Measurements from ENCODE around the gene RNF220. TPM values are rescaled to one million over a fixed set of nuclear protein-coding genes. Genes with fewer than 3 reads are reported as not detected.

Gene RNF220
- total and polyA plus RNA-seq, 9 of the 15 experiments (the other 6 are each of a cell fraction or from before 2014, with no cell fraction given) = 5.1 to 117 (median 66.9) TPM

DNA sequence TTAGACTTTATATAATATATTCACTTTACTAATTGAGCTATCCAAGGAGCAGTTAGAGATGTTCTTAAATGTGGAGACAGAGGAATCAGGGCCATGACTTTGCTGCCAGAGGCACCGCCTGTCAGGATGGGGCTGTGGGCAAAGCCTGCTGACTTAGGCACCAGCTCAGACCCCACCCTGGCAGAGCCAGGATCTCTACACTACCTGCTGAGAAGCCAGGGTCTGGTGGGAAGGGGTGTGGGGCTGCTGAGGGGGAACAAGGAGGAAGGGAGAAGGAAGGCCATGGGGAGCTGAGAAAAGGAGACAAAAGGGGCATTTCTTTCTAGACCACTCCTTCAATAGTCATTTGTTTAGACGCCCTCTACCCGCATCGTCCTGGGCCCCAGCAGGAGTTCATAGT is 164.4 kb downstream of the RNF220 start:
- ATAC-seq (no peak), FAIRE-seq (no peak), DNase-seq (ENCODE audit: extremely low read depth in 1 of 4, low spot score in 3 of 4) (no peak)
- peaks cover 8% of the 10 kb centered on the region for H4K20me1 ChIP-seq (replicated peaks; ENCODE audit: control insufficient read depth, insufficient read depth, low read length)
- intact Hi-C loops (cut with micrococcal nuclease) (no loop called here), in situ Hi-C loops (cut with MboI) (no loop called here)
- no peak overlapping the region for H3K4me2 ChIP-seq (ENCODE audit: insufficient read depth, low read length)
- H3K27me3 ChIP-seq (ENCODE audit: control insufficient read depth in 2 of 2, insufficient read depth in 2 of 2, low read length in 2 of 2) = peaks cover 51 to 65% of the 10 kb centered on the region in 2 experiments
- H3K4me3 ChIP-seq = no peak overlapping the region
- CTCF ChIA-PET (ENCODE audit: low intra/inter-chr PET ratio) = no interaction called here
- no peaks in the 10 kb centered on the region for H3K4me1 ChIP-seq (replicated peaks in 1 of 2; ENCODE audit: control insufficient read depth in 2 of 2, insufficient read depth in 2 of 2, low read length in 2 of 2)
- 3% methylated on average over 4 of the region's 4 CpGs for WGBS (ENCODE audit: insufficient coverage, low coverage, missing lambda C conversion rate)
- BruUV-seq (replicated peaks) = no TSS peak
- H3K27ac ChIP-seq (ENCODE audit: extremely low read depth, low read depth, low read length) = no peak overlapping the region
- TF ChIP-seq CCNT2 (IDR thresholded peaks at IDR 0.05; ENCODE audit: borderline replicate concordance, extremely low read depth, insufficient read length, low read depth, low read length) (no peak), ZNF507 (tag; conservative IDR thresholded peaks at IDR 0.05) (no peak), ZNF41 (CRISPR knock-in tag; conservative IDR thresholded peaks at IDR 0.05) (no peak), RCOR1 (IDR thresholded peaks at IDR 0.05; ENCODE audit: borderline replicate concordance in 1 of 2, low read depth in 2 of 2, low read length in 2 of 2) (no peak), CHD2 (IDR thresholded peaks at IDR 0.05; ENCODE audit: low read depth, low read length) (no peak)
- TF ChIP-seq, protein P1, sequence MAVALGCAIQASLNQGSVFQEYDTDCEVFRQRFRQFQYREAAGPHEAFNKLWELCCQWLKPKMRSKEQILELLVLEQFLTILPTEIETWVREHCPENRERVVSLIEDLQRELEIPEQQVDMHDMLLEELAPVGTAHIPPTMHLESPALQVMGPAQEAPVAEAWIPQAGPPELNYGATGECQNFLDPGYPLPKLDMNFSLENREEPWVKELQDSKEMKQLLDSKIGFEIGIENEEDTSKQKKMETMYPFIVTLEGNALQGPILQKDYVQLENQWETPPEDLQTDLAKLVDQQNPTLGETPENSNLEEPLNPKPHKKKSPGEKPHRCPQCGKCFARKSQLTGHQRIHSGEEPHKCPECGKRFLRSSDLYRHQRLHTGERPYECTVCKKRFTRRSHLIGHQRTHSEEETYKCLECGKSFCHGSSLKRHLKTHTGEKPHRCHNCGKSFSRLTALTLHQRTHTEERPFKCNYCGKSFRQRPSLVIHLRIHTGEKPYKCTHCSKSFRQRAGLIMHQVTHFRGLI (CRISPR knock-in tag; IDR thresholded peaks at IDR 0.05) = no peak
- TF ChIP-seq, protein P2, sequence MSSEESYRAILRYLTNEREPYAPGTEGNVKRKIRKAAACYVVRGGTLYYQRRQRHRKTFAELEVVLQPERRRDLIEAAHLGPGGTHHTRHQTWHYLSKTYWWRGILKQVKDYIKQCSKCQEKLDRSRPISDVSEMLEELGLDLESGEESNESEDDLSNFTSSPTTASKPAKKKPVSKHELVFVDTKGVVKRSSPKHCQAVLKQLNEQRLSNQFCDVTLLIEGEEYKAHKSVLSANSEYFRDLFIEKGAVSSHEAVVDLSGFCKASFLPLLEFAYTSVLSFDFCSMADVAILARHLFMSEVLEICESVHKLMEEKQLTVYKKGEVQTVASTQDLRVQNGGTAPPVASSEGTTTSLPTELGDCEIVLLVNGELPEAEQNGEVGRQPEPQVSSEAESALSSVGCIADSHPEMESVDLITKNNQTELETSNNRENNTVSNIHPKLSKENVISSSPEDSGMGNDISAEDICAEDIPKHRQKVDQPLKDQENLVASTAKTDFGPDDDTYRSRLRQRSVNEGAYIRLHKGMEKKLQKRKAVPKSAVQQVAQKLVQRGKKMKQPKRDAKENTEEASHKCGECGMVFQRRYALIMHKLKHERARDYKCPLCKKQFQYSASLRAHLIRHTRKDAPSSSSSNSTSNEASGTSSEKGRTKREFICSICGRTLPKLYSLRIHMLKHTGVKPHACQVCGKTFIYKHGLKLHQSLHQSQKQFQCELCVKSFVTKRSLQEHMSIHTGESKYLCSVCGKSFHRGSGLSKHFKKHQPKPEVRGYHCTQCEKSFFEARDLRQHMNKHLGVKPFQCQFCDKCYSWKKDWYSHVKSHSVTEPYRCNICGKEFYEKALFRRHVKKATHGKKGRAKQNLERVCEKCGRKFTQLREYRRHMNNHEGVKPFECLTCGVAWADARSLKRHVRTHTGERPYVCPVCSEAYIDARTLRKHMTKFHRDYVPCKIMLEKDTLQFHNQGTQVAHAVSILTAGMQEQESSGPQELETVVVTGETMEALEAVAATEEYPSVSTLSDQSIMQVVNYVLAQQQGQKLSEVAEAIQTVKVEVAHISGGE (CRISPR knock-in tag; IDR thresholded peaks at IDR 0.05) = no peak
- TF ChIP-seq, protein P3, sequence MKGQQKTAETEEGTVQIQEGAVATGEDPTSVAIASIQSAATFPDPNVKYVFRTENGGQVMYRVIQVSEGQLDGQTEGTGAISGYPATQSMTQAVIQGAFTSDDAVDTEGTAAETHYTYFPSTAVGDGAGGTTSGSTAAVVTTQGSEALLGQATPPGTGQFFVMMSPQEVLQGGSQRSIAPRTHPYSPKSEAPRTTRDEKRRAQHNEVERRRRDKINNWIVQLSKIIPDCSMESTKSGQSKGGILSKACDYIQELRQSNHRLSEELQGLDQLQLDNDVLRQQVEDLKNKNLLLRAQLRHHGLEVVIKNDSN (CRISPR knock-in tag; IDR thresholded peaks at IDR 0.05) = no peak
- POLR2A ChIA-PET = interaction anchor here (0.5 to 1.1 kb wide), 3 partner anchors 13 to 750 kb away, joined by 3 to 4 read pairs (median 3); no protein-coding TSS in a partner anchor
- H3K79me2 ChIP-seq (ENCODE audit: control insufficient read depth, insufficient read depth, low read length) = no peaks in the 10 kb centered on the region
- no peak overlapping the region for H3K9ac ChIP-seq (ENCODE audit: insufficient read depth in 1 of 2, low read depth in 2 of 2, low read length in 2 of 2)
- no peaks in the 10 kb centered on the region for H3K36me3 ChIP-seq (ENCODE audit: control insufficient read depth, insufficient read depth, low read length)
- H2AFZ ChIP-seq (ENCODE audit: low read depth, low read length) = no peak overlapping the region
- no peaks in the 10 kb centered on the region for H3K9me1 ChIP-seq (ENCODE audit: control insufficient read depth, insufficient read depth, low read length)
- H3K9me3 ChIP-seq (replicated peaks; ENCODE audit: control insufficient read depth, insufficient read depth, low read depth, low read length) = no peaks in the 10 kb centered on the region

Measured in K562 (cell line).